Nucleus accumbens (tissue), 56 donors: ENCODE data around the gene LTN1.
"Not testable (repeated sequence)": the region's sequence is repeated elsewhere in the genome, so short reads cannot be mapped to it uniquely, and the experiment has no call there.

Experiments
- DNase-seq, 56 donors: peaks; one replicate each; lab custom pipeline; 2025; lab: John Stamatoyannopoulos, UW

Gene LTN1

DNA sequence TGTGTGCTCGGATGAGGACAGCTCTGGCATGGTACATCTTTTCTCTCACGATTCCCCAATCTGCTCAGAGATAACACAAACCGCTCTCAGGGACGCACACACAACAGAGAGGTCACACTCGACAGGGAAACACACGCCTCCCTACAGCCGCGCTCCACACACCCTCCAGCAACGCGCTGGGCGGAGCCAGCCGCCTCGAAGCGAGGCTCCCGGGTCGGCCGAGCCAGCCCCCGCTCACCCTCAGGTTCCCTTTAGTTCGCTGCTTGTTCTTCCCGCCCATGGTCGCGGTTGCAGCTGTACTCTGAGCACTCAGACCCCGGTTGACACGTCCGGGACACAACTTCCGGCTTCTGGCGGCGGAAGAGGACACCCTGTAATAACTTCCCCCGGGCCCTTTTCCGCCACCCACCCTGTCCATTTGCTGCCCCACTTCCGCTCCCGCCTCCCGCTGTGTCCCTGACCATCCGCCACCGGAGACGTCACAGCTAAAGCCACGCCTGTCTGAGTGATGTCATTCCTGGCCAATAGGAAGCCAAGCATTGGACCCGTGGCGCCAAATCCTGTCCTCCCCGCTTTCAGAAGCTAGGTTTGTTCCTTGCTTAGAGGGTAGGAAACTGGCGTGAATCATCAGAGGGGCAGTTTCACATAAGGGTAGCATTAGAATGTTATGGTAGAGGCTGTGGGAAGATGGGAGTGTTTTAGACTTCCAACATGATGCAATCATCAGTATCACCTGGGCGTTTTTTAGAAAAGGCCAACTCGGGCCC is at the start of gene LTN1:
Gene LTN1 (minus strand): TSS at position 352 of the 767 bp plus-strand sequence. CDS start 72 bp downstream, at position 280.
- peak; percentile 86 to 100 (median 99) for DNase-seq

GRCh38 chr21:29034678-29035077 is 42.0 kb upstream of the LTN1 start:
- DNase-seq, result no peak

GRCh38 chr21:29033871-29034270 is 41.2 kb upstream of the LTN1 start:
- DNase-seq, result no peak

DNA sequence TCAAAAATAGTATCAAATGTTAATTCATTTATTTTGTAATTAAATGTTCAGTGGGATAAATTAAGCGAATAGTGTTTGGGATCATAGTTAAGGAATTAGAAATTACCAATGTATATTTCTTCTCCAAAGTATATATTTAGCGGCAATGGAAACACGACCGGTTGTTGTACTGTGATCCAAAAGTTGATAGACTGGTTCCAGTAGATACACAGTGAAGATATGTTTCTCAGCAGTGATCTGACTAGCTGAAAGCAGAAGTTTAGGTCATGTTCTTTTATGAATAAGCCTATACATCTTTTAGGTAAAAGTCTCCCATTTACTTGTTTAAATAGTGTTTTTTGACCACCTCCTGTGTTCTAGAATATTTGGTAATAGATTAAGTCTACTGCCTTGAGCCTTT is 40.6 kb upstream of the LTN1 start:
- no peak for DNase-seq

DNA sequence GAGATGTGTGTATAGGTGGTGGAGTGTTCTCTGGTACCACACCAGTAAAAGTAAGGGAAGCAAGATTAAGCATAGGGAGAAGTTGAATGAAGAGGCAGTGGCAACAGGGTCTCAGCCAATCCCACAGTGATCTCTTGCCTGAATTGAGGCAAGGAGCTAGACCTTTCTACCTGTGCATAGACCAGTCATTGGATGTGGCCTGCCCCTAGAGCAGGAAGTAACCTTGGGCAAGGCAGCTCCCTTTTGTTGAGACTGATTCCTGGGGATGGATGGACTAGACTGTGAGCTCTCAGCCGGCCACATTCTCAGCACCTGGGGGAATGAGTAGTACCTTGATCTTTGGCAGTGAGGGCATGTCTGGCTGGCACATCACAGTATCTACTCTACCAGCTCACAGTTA is 38.2 kb upstream of the LTN1 start:
- DNase-seq, result no peak

DNA sequence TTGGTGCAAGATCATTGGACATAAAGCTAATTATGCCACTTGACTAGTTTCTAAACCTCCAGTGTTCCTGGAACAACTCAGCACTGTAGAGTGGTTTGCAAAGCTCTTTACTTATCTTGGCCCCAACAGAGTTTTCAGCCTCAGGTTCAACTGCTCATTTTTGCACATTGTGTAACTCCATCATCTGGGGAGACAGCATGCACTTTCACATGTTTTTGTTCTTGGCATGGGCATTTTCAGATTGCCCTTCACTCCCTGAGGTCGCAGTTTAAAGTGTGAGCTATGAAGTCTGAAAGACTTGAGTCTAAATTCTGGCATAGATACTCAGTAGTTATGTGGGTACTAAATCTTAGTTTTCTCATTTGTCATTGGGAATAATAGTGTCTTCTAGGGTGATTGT is 36.8 kb upstream of the LTN1 start:
- no peak for DNase-seq

GRCh38 chr21:29025328-29025713 is 32.6 kb upstream of the LTN1 start:
- DNase-seq, result no peak

DNA sequence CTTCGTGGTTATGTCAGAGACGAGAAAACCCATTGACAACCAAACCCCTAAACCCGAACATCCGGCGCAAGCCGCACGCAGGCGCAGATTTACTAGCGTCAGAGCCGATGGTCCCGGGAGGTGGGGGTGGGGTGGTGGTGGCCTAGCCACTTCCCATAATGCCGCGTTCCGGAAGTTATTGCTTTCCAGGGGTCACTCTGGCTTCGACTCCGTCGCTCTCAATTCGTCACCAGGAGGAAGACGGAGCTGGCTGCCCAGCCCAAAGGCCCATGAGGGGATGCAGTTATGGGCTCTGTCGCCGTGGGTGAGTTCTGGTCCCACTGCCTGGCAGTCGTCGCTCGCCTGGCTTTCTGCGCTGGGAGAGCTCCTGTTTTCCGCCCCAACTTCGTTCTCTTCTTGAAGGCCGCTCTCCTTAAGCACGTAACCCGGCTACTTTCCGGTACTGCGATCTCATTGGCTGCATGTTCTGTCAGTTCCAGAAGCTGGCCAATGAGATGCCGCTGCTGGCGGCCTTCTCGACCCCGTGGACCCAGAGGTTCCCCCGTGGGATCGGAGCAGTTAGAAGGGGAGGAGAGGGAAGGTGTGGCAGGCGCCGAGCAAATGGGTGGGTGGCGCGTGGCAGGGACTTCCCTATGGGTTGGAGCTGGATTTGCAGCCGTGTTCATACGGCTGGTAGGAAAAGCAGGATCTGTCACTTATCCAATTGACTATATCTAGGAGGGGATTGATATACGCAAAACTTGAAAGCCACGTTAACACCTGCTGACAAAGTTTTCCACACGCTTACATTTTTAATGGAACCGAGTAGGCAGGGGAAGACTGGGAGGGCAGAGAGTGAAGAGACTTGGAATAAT is 32.0 kb upstream of the LTN1 start, which contains the start of gene USP16:
Gene USP16 (plus strand): TSS at position 195 of the 854 bp plus-strand sequence. CDS start 3,246 bp downstream, outside the sequence.
- DNase-seq, result peak; percentile 83 to 100 (median 97)

DNA sequence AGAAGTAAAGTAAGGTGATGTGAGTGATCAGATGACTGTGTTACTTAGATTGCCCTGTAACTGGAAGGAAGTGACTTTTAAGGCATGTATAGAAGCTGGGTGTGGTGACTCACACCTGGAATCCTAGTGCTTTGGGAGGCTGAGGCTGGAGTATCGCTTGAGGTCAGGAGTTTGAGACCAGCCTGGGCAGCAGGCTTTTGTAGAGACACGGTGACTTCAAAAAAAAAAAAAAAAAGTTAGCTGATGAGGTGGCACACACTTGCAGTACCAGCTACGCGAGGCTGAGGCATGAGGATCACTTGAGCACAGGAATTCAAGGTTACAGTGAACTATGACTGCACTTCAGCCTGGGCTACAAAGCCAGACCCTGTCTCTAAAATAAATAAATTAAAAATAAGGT is 29.5 kb upstream of the LTN1 start:
- no peak for DNase-seq

DNA sequence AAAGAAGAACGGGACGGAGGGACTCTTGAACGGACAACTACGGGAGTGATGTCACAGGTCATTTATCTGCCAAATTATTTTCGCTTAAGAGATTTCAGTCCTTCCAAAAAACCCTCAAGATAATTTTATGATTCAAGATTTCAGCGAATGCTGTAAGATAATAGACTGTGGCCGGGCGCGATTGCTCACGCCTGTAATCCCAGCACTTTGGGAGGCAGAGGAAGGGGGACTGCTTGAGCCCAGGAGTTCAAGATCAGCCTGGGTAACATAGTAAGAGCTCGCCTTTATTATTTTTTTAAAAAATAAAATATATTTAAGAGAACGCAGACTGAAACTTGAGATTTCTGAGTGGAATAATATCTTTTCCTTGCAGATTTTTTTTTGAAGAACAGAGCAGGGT is 25.9 kb upstream of the LTN1 start:
- DNase-seq, result no peak

- no peak for DNase-seq
Observed at GRCh38 chr21:29017639-29018237, 25.1 kb upstream of the LTN1 start.

- DNase-seq, result not testable (repeated sequence)
Observed at GRCh38 chr21:29011236-29011635, 18.6 kb upstream of the LTN1 start.

DNA sequence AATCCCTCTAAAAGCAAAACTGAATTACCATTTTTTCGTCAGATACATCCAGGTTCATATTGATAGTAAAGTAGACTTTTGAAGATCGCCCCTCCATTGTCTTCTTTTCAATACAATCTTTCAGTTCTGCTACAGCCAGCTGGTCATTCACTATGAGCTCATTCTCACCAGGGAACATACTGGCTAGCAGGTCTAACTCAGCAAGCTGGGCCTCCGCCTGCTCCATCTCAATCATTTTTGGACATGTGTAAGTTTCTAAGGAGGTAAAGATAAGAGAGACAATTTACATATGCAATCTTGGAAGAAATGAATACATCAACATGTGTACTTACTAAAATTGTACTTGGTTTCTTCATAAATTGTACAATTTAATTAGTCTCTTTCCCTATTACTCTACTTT is 15.7 kb upstream of the LTN1 start:
- no peak for DNase-seq

GRCh38 chr21:29007810-29008209 is 15.1 kb upstream of the LTN1 start:
- DNase-seq, result no peak

GRCh38 chr21:29007135-29007534 is 14.5 kb upstream of the LTN1 start:
- no peak for DNase-seq

- DNase-seq, result no peak
Observed at GRCh38 chr21:29005696-29006095, 13.0 kb upstream of the LTN1 start.

DNA sequence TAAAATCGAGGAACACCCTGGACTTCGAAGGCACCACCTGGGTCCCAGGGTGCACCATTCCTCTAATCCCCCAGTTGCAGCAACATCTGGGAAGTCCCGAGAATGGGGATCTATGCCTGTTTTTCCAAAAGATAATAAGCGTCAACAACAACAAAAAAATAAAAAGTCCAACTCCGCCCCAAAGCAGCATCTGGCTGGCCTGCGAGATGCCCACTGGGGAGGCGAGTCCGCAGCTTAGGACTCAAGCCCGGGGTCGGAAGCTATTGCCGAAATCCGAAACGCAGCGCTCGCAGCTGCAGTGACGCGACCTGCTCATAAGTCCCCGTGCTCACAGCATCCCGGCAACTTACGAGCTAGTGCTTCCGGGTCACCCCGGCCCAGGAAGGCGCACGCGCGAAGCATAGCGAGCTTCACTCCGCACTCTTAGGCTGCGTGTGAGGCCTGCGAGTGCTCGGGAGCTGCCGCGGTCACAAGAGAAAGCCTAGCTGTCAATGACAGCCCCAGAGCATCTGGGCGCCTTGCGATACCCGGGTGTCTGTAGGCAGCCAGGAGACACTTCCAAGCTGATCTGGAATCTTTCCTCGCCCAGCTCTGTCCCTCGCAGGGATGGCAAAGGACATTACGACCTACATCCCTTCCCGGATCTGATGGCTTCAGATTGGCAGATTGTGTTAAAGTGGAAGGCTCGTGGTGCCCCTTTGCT is 9.9 kb upstream of the LTN1 start:
- DNase-seq, result peak; percentile 28 to 97 (median 92)

DNA sequence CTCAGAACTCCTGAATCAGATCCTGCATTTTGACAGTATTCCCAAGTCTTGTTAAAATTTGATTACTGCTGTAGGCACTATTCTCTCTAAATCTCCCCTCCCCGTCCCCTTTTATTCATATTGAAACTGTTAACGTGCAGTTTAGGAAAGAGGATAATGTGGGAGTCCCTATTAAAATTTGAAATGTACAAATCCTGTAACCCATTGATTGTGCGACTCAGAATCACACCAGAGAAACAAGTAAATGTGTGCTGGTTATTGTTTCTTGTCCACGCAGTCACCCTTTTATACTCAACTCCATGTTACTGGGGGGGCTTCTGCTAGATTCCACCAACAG is 584 bp upstream of the LTN1 start:
- DNase-seq, result no peak

DNA sequence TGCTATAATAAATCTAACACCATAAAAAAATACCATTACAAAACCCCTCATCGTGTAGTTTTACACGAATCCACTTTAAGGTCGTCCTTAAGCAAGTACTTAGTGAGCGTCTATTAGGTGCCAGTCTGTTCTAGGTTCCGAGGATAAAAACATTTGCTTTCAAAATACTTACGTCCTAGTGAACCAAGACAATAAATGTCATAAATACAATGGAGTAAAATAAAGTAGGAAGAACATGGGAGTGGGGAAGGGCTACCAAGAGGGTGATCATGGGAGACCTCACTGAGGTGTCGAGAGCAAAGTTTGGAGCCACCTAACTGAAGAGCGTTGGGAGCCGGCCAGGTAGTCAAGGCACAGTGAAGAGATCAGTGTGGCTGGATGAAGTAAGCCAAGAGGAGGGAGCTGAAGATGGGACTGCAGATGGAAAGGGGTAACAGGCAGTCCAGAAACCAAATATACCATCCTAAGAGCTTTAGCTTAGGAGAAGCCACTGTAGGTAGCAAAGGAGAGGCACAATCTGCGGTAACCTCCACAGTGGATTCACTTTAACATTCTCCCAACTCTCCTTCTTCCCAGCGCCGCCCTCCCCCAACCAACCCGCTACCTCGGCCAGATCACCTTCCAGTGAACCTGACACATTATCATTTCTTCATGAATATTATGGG is 684 bp downstream of the LTN1 start:
- peak in 1 of 56 donors; percentile 75 for DNase-seq

- DNase-seq, result peak in 5 of 56 donors; percentile 3 to 33 (median 6)
Observed at GRCh38 chr21:28988146-28988545, 4.5 kb downstream of the LTN1 start.
